A673 (cell line): Measurements from ENCODE around the gene RIMS4.

Experiments used
- EZH2 ChIP-seq: fragments of 200-600 bp; sonication (generic); IDR thresholded peaks from 2 replicates; pipeline ENCODE4 v1.6.1; 2017; ENCODE audit warnings: borderline replicate concordance, low read depth, mild to moderate bottlenecking, mixed read lengths, antibody characterized with exemption, low read length; ENCODE audit not compliant: poor library complexity, severe bottlenecking
- TF ChIP-seq, protein P1 (sequence below): fragments of 300-800, 200-600 bp; sonication (generic); conservative IDR thresholded peaks from 2 replicates; pipeline ENCODE4 v1.5.1; 2017; ENCODE audit warnings: low read depth, mild to moderate bottlenecking, antibody characterized with exemption, low read length, moderate library complexity, mixed read lengths

DNA sequence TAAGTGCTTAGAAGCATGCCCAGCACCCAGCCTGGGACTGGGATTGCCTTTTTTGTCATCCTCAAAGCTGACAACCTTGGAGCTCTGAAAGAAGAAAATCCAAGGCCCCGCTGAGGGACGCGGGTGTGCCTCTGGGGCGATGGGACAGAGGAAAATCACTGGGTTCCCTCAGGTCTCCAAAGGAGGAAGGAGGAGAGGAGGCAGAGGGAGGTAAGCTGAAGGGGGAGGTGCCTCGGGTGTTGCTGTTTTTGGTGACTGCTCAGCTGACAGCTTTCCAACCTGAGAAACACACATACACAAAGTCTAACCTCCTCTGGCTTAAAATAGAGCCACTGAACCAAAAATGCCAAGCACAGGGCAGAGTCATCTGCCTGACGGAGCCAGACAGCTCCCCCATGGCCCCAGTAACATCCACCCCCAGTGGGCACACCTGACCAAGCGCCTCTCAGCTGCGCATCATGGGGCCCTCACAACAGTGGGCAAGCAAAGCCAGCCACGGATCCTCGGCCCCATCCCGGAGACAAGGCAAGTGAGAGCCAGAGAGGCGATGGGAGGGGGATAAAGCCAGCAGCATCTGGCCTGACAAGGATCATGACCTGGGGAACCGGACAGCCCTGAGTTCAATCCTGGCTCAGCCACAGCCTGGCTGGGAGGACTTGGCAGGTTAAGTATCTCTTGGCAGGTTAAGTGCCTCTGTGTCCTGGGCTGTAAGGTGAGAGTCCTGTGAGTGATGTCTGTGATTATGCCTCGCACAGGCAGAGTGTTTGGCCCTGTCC is 67.9 kb downstream of the RIMS4 start:
- TF ChIP-seq EZH2, result no peak
- TF ChIP-seq, protein P1, sequence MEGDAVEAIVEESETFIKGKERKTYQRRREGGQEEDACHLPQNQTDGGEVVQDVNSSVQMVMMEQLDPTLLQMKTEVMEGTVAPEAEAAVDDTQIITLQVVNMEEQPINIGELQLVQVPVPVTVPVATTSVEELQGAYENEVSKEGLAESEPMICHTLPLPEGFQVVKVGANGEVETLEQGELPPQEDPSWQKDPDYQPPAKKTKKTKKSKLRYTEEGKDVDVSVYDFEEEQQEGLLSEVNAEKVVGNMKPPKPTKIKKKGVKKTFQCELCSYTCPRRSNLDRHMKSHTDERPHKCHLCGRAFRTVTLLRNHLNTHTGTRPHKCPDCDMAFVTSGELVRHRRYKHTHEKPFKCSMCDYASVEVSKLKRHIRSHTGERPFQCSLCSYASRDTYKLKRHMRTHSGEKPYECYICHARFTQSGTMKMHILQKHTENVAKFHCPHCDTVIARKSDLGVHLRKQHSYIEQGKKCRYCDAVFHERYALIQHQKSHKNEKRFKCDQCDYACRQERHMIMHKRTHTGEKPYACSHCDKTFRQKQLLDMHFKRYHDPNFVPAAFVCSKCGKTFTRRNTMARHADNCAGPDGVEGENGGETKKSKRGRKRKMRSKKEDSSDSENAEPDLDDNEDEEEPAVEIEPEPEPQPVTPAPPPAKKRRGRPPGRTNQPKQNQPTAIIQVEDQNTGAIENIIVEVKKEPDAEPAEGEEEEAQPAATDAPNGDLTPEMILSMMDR, result no peak
